Measurements from ENCODE around the gene FILIP1L.

FILIP1L gene

GRCh38 chr3:99856437-99857220 is 257.7 kb downstream of the FILIP1L start:
- no peaks in the 10 kb centered on the region for H3K27me3 ChIP-seq (ENCODE audit: insufficient read depth, low read length)
- H3K36me3 ChIP-seq (ENCODE audit: insufficient read depth, low read length): peaks cover 16% of the 10 kb centered on the region
- no peaks in the 10 kb centered on the region for H3K4me1 ChIP-seq (ENCODE audit: insufficient read depth, low read length)

GRCh38 chr3:99855900-99856299 is 258.4 kb downstream of the FILIP1L start:
- Histone ChIP-seq H3K4me1 (ENCODE audit: insufficient read depth, low read length) (no peaks in the 10 kb centered on the region), H3K36me3 (ENCODE audit: insufficient read depth, low read length) (peaks cover 10% of the 10 kb centered on the region), H3K4me3 (ENCODE audit: low read length) (no peak overlapping the region), H2AFZ (ENCODE audit: low read depth, low read length) (no peak overlapping the region), H3K27me3 (ENCODE audit: insufficient read depth, low read length) (no peaks in the 10 kb centered on the region), H3K9me3 (ENCODE audit: low read length) (no peaks in the 10 kb centered on the region)

More at GRCh38 chr3:99856437-99857220, 257.7 kb downstream of the FILIP1L start:
- Histone ChIP-seq H3K9me3 (ENCODE audit: low read length) (no peaks in the 10 kb centered on the region), H3K4me3 (ENCODE audit: low read length) (no peak overlapping the region), H2AFZ (ENCODE audit: low read depth, low read length) (no peak overlapping the region)

GRCh38 chr3:99854756-99855298 is 259.5 kb downstream of the FILIP1L start:
- Histone ChIP-seq H3K9me3 (ENCODE audit: low read length) (no peaks in the 10 kb centered on the region), H3K27me3 (ENCODE audit: insufficient read depth, low read length) (no peaks in the 10 kb centered on the region), H3K4me1 (ENCODE audit: insufficient read depth, low read length) (no peaks in the 10 kb centered on the region), H3K4me3 (ENCODE audit: low read length) (no peak overlapping the region), H3K36me3 (ENCODE audit: insufficient read depth, low read length) (peaks cover 19% of the 10 kb centered on the region), H2AFZ (ENCODE audit: low read depth, low read length) (no peak overlapping the region)

- no peaks in the 10 kb centered on the region for H3K9me3 ChIP-seq (ENCODE audit: low read length)
- no peaks in the 10 kb centered on the region for H3K27me3 ChIP-seq (ENCODE audit: insufficient read depth, low read length)
- no peak overlapping the region for H2AFZ ChIP-seq (ENCODE audit: low read depth, low read length)
- H3K4me3 ChIP-seq (ENCODE audit: low read length): no peak overlapping the region
- H3K36me3 ChIP-seq (ENCODE audit: insufficient read depth, low read length): peaks cover 21% of the 10 kb centered on the region
- no peaks in the 10 kb centered on the region for H3K4me1 ChIP-seq (ENCODE audit: insufficient read depth, low read length)
Observed at GRCh38 chr3:99852851-99853250, 261.4 kb downstream of the FILIP1L start.

- no peaks in the 10 kb centered on the region for H3K4me1 ChIP-seq (ENCODE audit: insufficient read depth, low read length)
- H3K36me3 ChIP-seq (ENCODE audit: insufficient read depth, low read length): peaks cover 18% of the 10 kb centered on the region
- H3K27me3 ChIP-seq (ENCODE audit: insufficient read depth, low read length): no peaks in the 10 kb centered on the region
- no peak overlapping the region for H2AFZ ChIP-seq (ENCODE audit: low read depth, low read length)
- no peaks in the 10 kb centered on the region for H3K9me3 ChIP-seq (ENCODE audit: low read length)
- H3K4me3 ChIP-seq (ENCODE audit: low read length): no peak overlapping the region
Observed at GRCh38 chr3:99851955-99852354, 262.3 kb downstream of the FILIP1L start.

- Histone ChIP-seq H3K9me3 (ENCODE audit: low read length) (no peaks in the 10 kb centered on the region), H3K4me1 (ENCODE audit: insufficient read depth, low read length) (no peaks in the 10 kb centered on the region), H3K36me3 (ENCODE audit: insufficient read depth, low read length) (peaks cover 18% of the 10 kb centered on the region), H3K27me3 (ENCODE audit: insufficient read depth, low read length) (no peaks in the 10 kb centered on the region), H2AFZ (ENCODE audit: low read depth, low read length) (no peak overlapping the region), H3K4me3 (ENCODE audit: low read length) (no peak overlapping the region)
Observed at GRCh38 chr3:99850608-99851007, 263.7 kb downstream of the FILIP1L start.

GRCh38 chr3:99848433-99848832 is 265.9 kb downstream of the FILIP1L start:
- peaks cover 18% of the 10 kb centered on the region for H3K36me3 ChIP-seq (ENCODE audit: insufficient read depth, low read length)
- no peak overlapping the region for H2AFZ ChIP-seq (ENCODE audit: low read depth, low read length)
- no peaks in the 10 kb centered on the region for H3K27me3 ChIP-seq (ENCODE audit: insufficient read depth, low read length)
- H3K4me3 ChIP-seq (ENCODE audit: low read length): no peak overlapping the region
- H3K4me1 ChIP-seq (ENCODE audit: insufficient read depth, low read length): peaks cover 6% of the 10 kb centered on the region
- H3K9me3 ChIP-seq (ENCODE audit: low read length): no peaks in the 10 kb centered on the region

- Histone ChIP-seq H3K9me3 (ENCODE audit: low read length) (no peaks in the 10 kb centered on the region), H2AFZ (ENCODE audit: low read depth, low read length) (no peak overlapping the region), H3K4me3 (ENCODE audit: low read length) (no peak overlapping the region), H3K4me1 (ENCODE audit: insufficient read depth, low read length) (peaks cover 6% of the 10 kb centered on the region), H3K36me3 (ENCODE audit: insufficient read depth, low read length) (peaks cover 18% of the 10 kb centered on the region), H3K27me3 (ENCODE audit: insufficient read depth, low read length) (no peaks in the 10 kb centered on the region)
Observed at GRCh38 chr3:99846477-99847160, 267.7 kb downstream of the FILIP1L start.

- Histone ChIP-seq H3K9me3 (ENCODE audit: low read length) (no peaks in the 10 kb centered on the region), H3K36me3 (ENCODE audit: insufficient read depth, low read length) (peaks cover 18% of the 10 kb centered on the region), H3K4me1 (ENCODE audit: insufficient read depth, low read length) (peaks cover 6% of the 10 kb centered on the region), H3K4me3 (ENCODE audit: low read length) (no peak overlapping the region), H3K27me3 (ENCODE audit: insufficient read depth, low read length) (no peaks in the 10 kb centered on the region), H2AFZ (ENCODE audit: low read depth, low read length) (no peak overlapping the region)
Observed at GRCh38 chr3:99845999-99846398, 268.3 kb downstream of the FILIP1L start.

- Histone ChIP-seq H2AFZ (ENCODE audit: low read depth, low read length) (no peak overlapping the region), H3K4me3 (ENCODE audit: low read length) (no peak overlapping the region), H3K36me3 (ENCODE audit: insufficient read depth, low read length) (peaks cover 13% of the 10 kb centered on the region), H3K27me3 (ENCODE audit: insufficient read depth, low read length) (no peaks in the 10 kb centered on the region), H3K9me3 (ENCODE audit: low read length) (no peaks in the 10 kb centered on the region), H3K4me1 (ENCODE audit: insufficient read depth, low read length) (peaks cover 6% of the 10 kb centered on the region)
Observed at GRCh38 chr3:99845331-99845730, 269.0 kb downstream of the FILIP1L start.

GRCh38 chr3:99843590-99844258 is 270.6 kb downstream of the FILIP1L start:
- H2AFZ ChIP-seq (ENCODE audit: low read depth, low read length): no peak overlapping the region
- no peaks in the 10 kb centered on the region for H3K36me3 ChIP-seq (ENCODE audit: insufficient read depth, low read length)
- no peaks in the 10 kb centered on the region for H3K27me3 ChIP-seq (ENCODE audit: insufficient read depth, low read length)
- no peaks in the 10 kb centered on the region for H3K9me3 ChIP-seq (ENCODE audit: low read length)
- peaks cover 6% of the 10 kb centered on the region for H3K4me1 ChIP-seq (ENCODE audit: insufficient read depth, low read length)
- H3K4me3 ChIP-seq (ENCODE audit: low read length): no peak overlapping the region

GRCh38 chr3:99842826-99843589 is 271.3 kb downstream of the FILIP1L start:
- Histone ChIP-seq H2AFZ (ENCODE audit: low read depth, low read length) (no peak overlapping the region), H3K36me3 (ENCODE audit: insufficient read depth, low read length) (no peaks in the 10 kb centered on the region), H3K27me3 (ENCODE audit: insufficient read depth, low read length) (no peaks in the 10 kb centered on the region), H3K4me1 (ENCODE audit: insufficient read depth, low read length) (peaks cover 6% of the 10 kb centered on the region), H3K9me3 (ENCODE audit: low read length) (no peaks in the 10 kb centered on the region), H3K4me3 (ENCODE audit: low read length) (no peak overlapping the region)
